Testis (tissue), 2 donors: ENCODE measurements around the gene CEP85L.

Source experiments
- CTCF ChIP-seq, 3 experiments: fragments of 450-650 bp in 2 of 3; fragments of 200-600 bp in 1 of 3; sonication (generic) in 1 of 3; IDR thresholded peaks; one replicate each; pipeline ENCODE4 v1.5.1; 2016 to 2019; ENCODE audit warnings: antibody characterized with exemption in 3 of 3, mild to moderate bottlenecking in 2 of 3, moderate library complexity in 1 of 3
- POLR2A ChIP-seq: fragments of 450-650 bp; IDR thresholded peaks from one replicate; pipeline ENCODE4 v1.6.1; 2017; ENCODE audit warnings: antibody characterized with exemption, mild to moderate bottlenecking, moderate library complexity

GRCh38 chr6:118436482-118436881 is 214.9 kb downstream of the CEP85L start:
- TF ChIP-seq CTCF (IDR thresholded peaks at IDR 0.05) (no peak), POLR2A (no peak)
